Fibroblast of mammary gland (primary cell): Measurements from ENCODE around the gene FGD5.

ENCODE experiments used
- DNase-seq: peaks from one replicate; pipeline ENCODE4 v3.0.0-alpha.2; 2010; ENCODE audit warnings: low read depth
- H3K4me3 ChIP-seq: 2 replicates; pipeline ENCODE4 v1.5.1; 2011; ENCODE audit warnings: low read depth, mild to moderate bottlenecking, low read length, moderate library complexity; ENCODE audit not compliant: control insufficient read depth
- TF ChIP-seq, protein P1 (sequence below): conservative IDR thresholded peaks from 2 replicates; pipeline ENCODE4 v1.5.1; 2011; ENCODE audit warnings: low read depth, low read length, inconsistent platforms; ENCODE audit not compliant: control insufficient read depth, insufficient read depth

Gene FGD5

GRCh38 chr3:14946236-14946635, 127.5 kb downstream of the FGD5 start:
- TF ChIP-seq, protein P1, sequence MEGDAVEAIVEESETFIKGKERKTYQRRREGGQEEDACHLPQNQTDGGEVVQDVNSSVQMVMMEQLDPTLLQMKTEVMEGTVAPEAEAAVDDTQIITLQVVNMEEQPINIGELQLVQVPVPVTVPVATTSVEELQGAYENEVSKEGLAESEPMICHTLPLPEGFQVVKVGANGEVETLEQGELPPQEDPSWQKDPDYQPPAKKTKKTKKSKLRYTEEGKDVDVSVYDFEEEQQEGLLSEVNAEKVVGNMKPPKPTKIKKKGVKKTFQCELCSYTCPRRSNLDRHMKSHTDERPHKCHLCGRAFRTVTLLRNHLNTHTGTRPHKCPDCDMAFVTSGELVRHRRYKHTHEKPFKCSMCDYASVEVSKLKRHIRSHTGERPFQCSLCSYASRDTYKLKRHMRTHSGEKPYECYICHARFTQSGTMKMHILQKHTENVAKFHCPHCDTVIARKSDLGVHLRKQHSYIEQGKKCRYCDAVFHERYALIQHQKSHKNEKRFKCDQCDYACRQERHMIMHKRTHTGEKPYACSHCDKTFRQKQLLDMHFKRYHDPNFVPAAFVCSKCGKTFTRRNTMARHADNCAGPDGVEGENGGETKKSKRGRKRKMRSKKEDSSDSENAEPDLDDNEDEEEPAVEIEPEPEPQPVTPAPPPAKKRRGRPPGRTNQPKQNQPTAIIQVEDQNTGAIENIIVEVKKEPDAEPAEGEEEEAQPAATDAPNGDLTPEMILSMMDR, result no peak
- no peak for DNase-seq
- H3K4me3 ChIP-seq, result peak overlapping the region; percentile 82

GRCh38 chr3:14946739-14947099, 128.0 kb downstream of the FGD5 start:
- TF ChIP-seq, protein P1, result no peak
- DNase-seq, result peak; percentile 14

GRCh38 chr3:14947100-14947885, 128.5 kb downstream of the FGD5 start, which contains the start of gene NR2C2:
TSS of gene NR2C2 (plus strand) at chr3:14947583. CDS start at chr3:15003915, 56,332 bp downstream.
- peak within 1 kb of the TSS; percentile 82 for H3K4me3 ChIP-seq
- TF ChIP-seq, protein P1, result no peak
- DNase-seq, result peak; percentile 63

More at GRCh38 chr3:14946739-14947099, 128.0 kb downstream of the FGD5 start:
- peak overlapping the region; percentile 82 for H3K4me3 ChIP-seq

DNA sequence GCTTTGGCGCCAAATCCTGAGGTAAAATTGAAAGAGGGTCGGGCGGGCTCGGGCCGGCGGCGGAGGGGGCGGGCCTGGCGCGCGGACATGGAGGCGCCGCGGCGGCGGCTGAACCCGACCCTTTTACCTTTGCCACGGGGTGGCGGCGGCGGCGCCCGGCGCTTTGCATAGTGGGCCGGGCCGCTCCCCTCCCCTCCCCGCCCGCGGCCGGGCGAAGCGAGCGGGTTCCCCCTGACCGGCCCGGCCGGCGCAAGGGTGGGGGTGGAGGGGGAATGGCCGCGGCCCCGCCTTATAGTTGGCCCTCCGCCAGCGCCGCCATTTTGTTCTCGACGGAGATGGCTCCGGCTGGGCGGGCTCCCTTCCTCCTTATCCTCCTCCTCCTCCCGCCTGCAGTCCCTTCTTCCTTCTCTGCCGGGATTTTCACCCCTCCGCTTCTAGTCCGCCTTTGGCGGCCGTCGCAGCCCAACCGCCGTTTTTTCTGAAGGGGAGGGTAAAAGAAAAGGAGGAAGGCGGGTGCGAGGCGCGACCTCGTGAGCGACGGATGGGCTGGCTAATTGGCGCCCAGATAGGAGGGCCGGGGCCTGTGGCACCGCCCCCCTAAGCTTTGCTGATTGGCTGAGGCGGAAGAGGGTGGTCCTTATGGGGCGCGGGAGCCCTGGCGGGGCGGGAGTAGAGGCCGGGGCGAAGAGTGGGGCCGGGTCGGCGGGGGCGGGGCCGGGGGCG, 129.3 kb downstream of the FGD5 start:
- DNase-seq, result peak; percentile 94
- peak overlapping the region; percentile 76 for H3K4me3 ChIP-seq
- TF ChIP-seq, protein P1, result no peak

- peak overlapping the region; percentile 76 for H3K4me3 ChIP-seq
- DNase-seq, result peak; percentile 8
- TF ChIP-seq, protein P1, result no peak
These were observed 129.9 kb downstream of the FGD5 start for GRCh38 chr3:14948609-14949038.

- H3K4me3 ChIP-seq, result peak overlapping the region; percentile 76
These were observed 130.4 kb downstream of the FGD5 start for GRCh38 chr3:14949126-14949525.

More at GRCh38 chr3:14949126-14949525, 130.4 kb downstream of the FGD5 start:
- peak; percentile 5 for DNase-seq
- TF ChIP-seq, protein P1, result no peak
